ENCODE measurements around the gene ZNF771.

ZNF771 gene

GRCh38 chr16:30407102-30407803 is at the start of gene ZNF771:
Gene ZNF771 (plus strand): TSS chr16:30407606. CDS start chr16:30408054, 448 bp downstream.
- FAIRE-seq: no peak

GRCh38 chr16:30357715-30358576 is 49.5 kb upstream of the ZNF771 start:
- no peak for FAIRE-seq

GRCh38 chr16:30358577-30358936 is 48.8 kb upstream of the ZNF771 start:
- no peak for FAIRE-seq

GRCh38 chr16:30358990-30359870 is 48.2 kb upstream of the ZNF771 start:
- no peak for FAIRE-seq

GRCh38 chr16:30359871-30360170 is 47.6 kb upstream of the ZNF771 start:
- FAIRE-seq: no peak

GRCh38 chr16:30361180-30361579 is 46.2 kb upstream of the ZNF771 start:
- FAIRE-seq: no peak

GRCh38 chr16:30365200-30365599 is 42.2 kb upstream of the ZNF771 start:
- FAIRE-seq: no peak

- no peak for FAIRE-seq
These were observed 40.9 kb upstream of the ZNF771 start for GRCh38 chr16:30366511-30366910.

GRCh38 chr16:30367349-30368009 is 39.9 kb upstream of the ZNF771 start:
- FAIRE-seq: no peak

- FAIRE-seq: no peak
These were observed 39.1 kb upstream of the ZNF771 start for GRCh38 chr16:30368122-30368791.

GRCh38 chr16:30368792-30369090 is 38.7 kb upstream of the ZNF771 start:
- no peak for FAIRE-seq

GRCh38 chr16:30369091-30369937 is 38.1 kb upstream of the ZNF771 start:
- no peak for FAIRE-seq

- no peak for FAIRE-seq
These were observed 37.4 kb upstream of the ZNF771 start for GRCh38 chr16:30369938-30370455.

- peak; percentile 100 for FAIRE-seq
These were observed 36.8 kb upstream of the ZNF771 start, which contains the start of gene TBC1D10B for GRCh38 chr16:30370456-30371247. Gene TBC1D10B (minus strand): TSS chr16:30370494. CDS start chr16:30370183, 311 bp downstream.

GRCh38 chr16:30371248-30371816 is 36.1 kb upstream of the ZNF771 start:
- FAIRE-seq: no peak

GRCh38 chr16:30372038-30372712 is 35.2 kb upstream of the ZNF771 start:
- FAIRE-seq: no peak

- no peak for FAIRE-seq
These were observed 34.7 kb upstream of the ZNF771 start for GRCh38 chr16:30372725-30373124.

- FAIRE-seq: no peak
These were observed 32.9 kb upstream of the ZNF771 start, which contains the start of gene MYL11 for GRCh38 chr16:30374538-30374937. Gene MYL11 (plus strand): TSS chr16:30374802. CDS start chr16:30374858, 56 bp downstream.

- FAIRE-seq: no peak
These were observed 31.5 kb upstream of the ZNF771 start for GRCh38 chr16:30375864-30376263.
